ENCODE data around the gene ACTL7A.

- TF ChIP-seq EP300 (IDR thresholded peaks at IDR 0.05) (no peak), POLR2A (IDR thresholded peaks at IDR 0.05; ENCODE audit: low read length) (no peak), CTCF (IDR thresholded peaks at IDR 0.05) (no peak), USF2 (IDR thresholded peaks at IDR 0.05) (no peak)
Measured at GRCh38 chr9:108911820-108912219, 49.8 kb downstream of the ACTL7A start.

All from A549 (cell line).